ENCODE measurements around the gene TIMELESS.

Gene TIMELESS

DNA sequence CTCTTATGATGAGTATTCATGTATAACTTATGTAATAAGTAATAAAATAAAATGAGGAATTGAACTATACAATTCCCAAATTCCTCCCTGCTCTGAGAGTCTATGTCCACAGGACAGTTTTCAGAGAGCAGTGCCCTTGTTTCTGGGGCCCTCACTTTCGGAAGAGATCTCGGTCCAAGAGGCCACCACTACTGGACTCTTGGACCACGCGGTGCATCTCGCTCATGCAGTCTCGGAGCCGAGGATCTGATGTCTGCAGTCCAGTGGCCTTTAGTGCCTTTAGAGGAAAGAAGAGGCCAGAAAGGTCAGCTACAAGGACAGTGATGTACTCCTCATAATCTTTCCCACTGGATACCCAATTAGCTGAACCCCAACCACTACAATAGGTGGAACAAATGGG, 30.4 kb upstream of the TIMELESS start:
- Histone ChIP-seq H3K27ac (no peak overlapping the region), H3K27me3 (no peaks in the 10 kb centered on the region), H3K9me3 (no peaks in the 10 kb centered on the region), H3K4me3 (ENCODE audit: low read depth in 1 of 2, low read length in 1 of 2) (no peak overlapping the region), H3K36me3 (no peaks in the 10 kb centered on the region), H3K4me1 (ENCODE audit: control insufficient read depth in 1 of 2, insufficient read depth in 1 of 2, low read depth in 1 of 2, low read length in 1 of 2) (peaks cover 10 to 12% of the 10 kb centered on the region in 2 experiments)
- TF ChIP-seq, protein P1, sequence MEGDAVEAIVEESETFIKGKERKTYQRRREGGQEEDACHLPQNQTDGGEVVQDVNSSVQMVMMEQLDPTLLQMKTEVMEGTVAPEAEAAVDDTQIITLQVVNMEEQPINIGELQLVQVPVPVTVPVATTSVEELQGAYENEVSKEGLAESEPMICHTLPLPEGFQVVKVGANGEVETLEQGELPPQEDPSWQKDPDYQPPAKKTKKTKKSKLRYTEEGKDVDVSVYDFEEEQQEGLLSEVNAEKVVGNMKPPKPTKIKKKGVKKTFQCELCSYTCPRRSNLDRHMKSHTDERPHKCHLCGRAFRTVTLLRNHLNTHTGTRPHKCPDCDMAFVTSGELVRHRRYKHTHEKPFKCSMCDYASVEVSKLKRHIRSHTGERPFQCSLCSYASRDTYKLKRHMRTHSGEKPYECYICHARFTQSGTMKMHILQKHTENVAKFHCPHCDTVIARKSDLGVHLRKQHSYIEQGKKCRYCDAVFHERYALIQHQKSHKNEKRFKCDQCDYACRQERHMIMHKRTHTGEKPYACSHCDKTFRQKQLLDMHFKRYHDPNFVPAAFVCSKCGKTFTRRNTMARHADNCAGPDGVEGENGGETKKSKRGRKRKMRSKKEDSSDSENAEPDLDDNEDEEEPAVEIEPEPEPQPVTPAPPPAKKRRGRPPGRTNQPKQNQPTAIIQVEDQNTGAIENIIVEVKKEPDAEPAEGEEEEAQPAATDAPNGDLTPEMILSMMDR (IDR thresholded peaks at IDR 0.05), result no peak

DNA sequence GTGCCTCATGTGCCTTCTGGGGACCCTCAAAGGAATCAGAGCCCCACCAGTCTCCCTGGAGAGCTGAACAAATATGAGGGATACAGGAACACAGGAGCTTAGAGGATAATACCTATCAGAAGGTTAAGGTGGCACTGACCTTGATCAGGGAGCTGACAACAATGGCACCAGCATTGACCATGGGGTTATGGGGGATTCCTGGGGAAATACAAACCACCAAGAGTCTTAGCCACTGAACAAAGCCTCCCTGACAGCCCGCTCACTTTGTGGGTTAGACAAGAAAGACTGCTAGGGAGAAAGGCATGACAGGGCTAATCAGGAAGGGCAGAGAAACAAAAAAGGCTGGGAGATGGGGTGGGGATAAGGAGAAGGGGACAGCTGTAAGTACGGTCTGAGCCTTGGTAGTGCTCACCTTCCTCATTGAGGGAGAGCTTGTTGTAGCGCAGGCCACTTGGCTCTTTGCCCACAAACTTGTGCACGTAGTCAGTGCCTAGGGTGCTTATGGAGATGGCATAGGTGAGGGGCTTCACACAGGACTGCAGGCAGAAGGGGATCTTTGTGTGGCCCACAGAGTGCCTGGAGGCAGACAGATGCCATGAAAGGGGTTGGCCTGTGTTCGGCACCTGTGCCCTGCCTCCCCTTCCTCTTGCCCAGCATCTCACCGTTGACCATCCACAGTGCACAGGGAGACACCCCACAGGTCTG, 28.4 kb upstream of the TIMELESS start:
- TF ChIP-seq, protein P1 (IDR thresholded peaks at IDR 0.05), result no peak
- Histone ChIP-seq H3K4me3 (ENCODE audit: low read depth in 1 of 2, low read length in 1 of 2) (no peak overlapping the region), H3K4me1 (ENCODE audit: control insufficient read depth in 1 of 2, insufficient read depth in 1 of 2, low read depth in 1 of 2, low read length in 1 of 2) (peaks cover 10 to 12% of the 10 kb centered on the region in 2 experiments), H3K9me3 (no peaks in the 10 kb centered on the region), H3K27ac (no peak overlapping the region), H3K36me3 (no peaks in the 10 kb centered on the region), H3K27me3 (no peaks in the 10 kb centered on the region)

DNA sequence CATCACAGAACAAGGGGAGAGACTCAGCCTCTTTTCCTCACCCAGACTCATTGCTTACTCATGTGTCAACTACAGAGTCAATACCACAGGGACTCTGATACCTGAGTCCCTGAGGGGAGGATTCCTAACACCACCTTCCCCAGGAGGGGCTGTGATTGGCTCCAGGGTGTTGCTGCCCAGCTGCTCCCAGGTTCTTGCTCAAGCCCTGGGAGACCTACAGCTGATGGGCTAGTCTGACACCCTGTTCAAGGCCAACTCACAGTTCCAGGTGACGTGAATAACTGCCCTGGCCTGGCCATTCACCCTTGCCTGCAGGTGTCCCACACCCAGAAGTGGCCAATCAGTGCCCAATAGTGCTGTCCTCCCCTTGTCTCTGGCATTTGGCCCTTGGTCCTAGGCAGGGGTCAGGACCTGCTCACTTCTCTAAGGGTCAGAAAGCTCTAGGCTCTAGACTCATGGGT, 27.8 kb upstream of the TIMELESS start:
- Histone ChIP-seq H3K4me3 (ENCODE audit: low read depth in 1 of 2, low read length in 1 of 2) (no peak overlapping the region), H3K27ac (no peak overlapping the region), H3K27me3 (no peaks in the 10 kb centered on the region), H3K4me1 (ENCODE audit: control insufficient read depth in 1 of 2, insufficient read depth in 1 of 2, low read depth in 1 of 2, low read length in 1 of 2) (peaks cover 11 to 12% of the 10 kb centered on the region in 2 experiments), H3K36me3 (no peaks in the 10 kb centered on the region), H3K9me3 (no peaks in the 10 kb centered on the region)
- TF ChIP-seq, protein P1 (IDR thresholded peaks at IDR 0.05), result no peak

DNA sequence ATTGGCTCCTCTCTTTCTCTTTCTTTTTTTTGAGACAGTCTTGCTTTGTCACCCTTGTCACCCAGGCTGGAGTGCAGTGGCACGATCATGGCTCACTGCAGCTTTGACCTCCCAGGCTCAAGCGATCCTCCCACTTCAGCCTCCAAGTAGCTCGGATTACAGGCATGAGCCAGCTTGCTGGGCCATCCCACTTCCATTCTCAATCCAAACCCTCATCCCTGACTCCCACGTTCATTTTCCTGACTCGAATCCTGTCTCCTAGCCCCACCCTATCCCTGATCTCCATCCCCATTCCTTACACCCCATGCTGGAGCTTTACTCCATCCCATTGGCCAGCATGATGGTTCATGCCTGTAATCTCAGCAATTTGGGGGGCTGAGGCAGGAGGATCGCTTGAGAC, 26.9 kb upstream of the TIMELESS start:
- TF ChIP-seq, protein P1 (IDR thresholded peaks at IDR 0.05), result no peak

DNA sequence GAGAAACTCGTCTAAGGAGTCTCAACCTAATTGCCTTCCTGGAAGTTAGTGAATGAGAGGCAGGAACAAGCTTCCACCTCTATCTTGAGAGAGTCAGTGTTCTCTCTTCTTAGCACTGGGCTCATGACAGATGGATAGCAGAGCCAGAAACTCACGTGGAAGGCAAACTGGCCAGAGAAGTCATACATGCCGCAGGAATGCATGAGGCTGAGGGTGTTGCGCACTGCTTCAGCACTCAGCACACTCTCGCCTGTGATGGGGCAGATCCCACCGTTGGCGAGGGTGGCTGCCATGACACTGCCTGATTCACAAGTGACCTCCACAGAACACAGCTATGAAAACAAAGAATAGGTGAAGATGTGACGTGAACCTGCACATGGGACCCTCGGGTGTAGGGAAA, 25.2 kb upstream of the TIMELESS start:
- no peak overlapping the region for H3K4me3 ChIP-seq (ENCODE audit: low read depth in 1 of 2, low read length in 1 of 2)
- peaks cover 19 to 26% of the 10 kb centered on the region in 2 experiments for H3K4me1 ChIP-seq (ENCODE audit: control insufficient read depth in 1 of 2, insufficient read depth in 1 of 2, low read depth in 1 of 2, low read length in 1 of 2)
- no peak overlapping the region for H3K27ac ChIP-seq
- no peaks in the 10 kb centered on the region for H3K36me3 ChIP-seq
- TF ChIP-seq, protein P1 (IDR thresholded peaks at IDR 0.05), result no peak
- H3K27me3 ChIP-seq, result no peaks in the 10 kb centered on the region
- no peaks in the 10 kb centered on the region for H3K9me3 ChIP-seq

More for the DNA sequence above, 26.9 kb upstream of the TIMELESS start:
- Histone ChIP-seq H3K27ac (no peak overlapping the region), H3K27me3 (no peaks in the 10 kb centered on the region), H3K4me3 (ENCODE audit: low read depth in 1 of 2, low read length in 1 of 2) (no peak overlapping the region), H3K9me3 (no peaks in the 10 kb centered on the region), H3K36me3 (no peaks in the 10 kb centered on the region), H3K4me1 (ENCODE audit: control insufficient read depth in 1 of 2, insufficient read depth in 1 of 2, low read depth in 1 of 2, low read length in 1 of 2) (peaks cover 13 to 18% of the 10 kb centered on the region in 2 experiments)
